ENCODE data around the gene PAQR4.

PAQR4 gene

GRCh38 chr16:3007059-3007956 lies 38.2 kb downstream of the PAQR4 start:
- DNase-seq (ENCODE audit: low read depth): no peak

- DNase-seq (ENCODE audit: low read depth): no peak
These were observed 39.0 kb downstream of the PAQR4 start for GRCh38 chr16:3007957-3008689.

GRCh38 chr16:3008690-3009037 lies 39.5 kb downstream of the PAQR4 start:
- DNase-seq (ENCODE audit: low read depth): no peak

GRCh38 chr16:3009568-3010390 lies 40.6 kb downstream of the PAQR4 start:
- DNase-seq (ENCODE audit: low read depth): no peak

- no peak for DNase-seq (ENCODE audit: low read depth)
These were observed 41.4 kb downstream of the PAQR4 start for GRCh38 chr16:3010510-3010909.

GRCh38 chr16:3012246-3012645 lies 43.1 kb downstream of the PAQR4 start:
- no peak for DNase-seq (ENCODE audit: low read depth)

- no peak for DNase-seq (ENCODE audit: low read depth)
These were observed 43.8 kb downstream of the PAQR4 start, which contains the start of gene CLDN9 for GRCh38 chr16:3012828-3013420. Gene CLDN9, plus strand, starts transcription at chr16:3012923. Its CDS starts 440 bp downstream, at chr16:3013363.

GRCh38 chr16:3013491-3013951 lies 44.4 kb downstream of the PAQR4 start:
- DNase-seq (ENCODE audit: low read depth): no peak

- no peak for DNase-seq (ENCODE audit: low read depth)
These were observed 45.0 kb downstream of the PAQR4 start for GRCh38 chr16:3013998-3014690.

GRCh38 chr16:3014971-3015370 lies 45.8 kb downstream of the PAQR4 start:
- DNase-seq (ENCODE audit: low read depth): no peak

- DNase-seq (ENCODE audit: low read depth): no peak
These were observed 46.8 kb downstream of the PAQR4 start for GRCh38 chr16:3015865-3016521.

- DNase-seq (ENCODE audit: low read depth): no peak
These were observed 48.2 kb downstream of the PAQR4 start for GRCh38 chr16:3017344-3017743.

- no peak for DNase-seq (ENCODE audit: low read depth)
These were observed 48.8 kb downstream of the PAQR4 start, which contains the start of gene CLDN6 for GRCh38 chr16:3017794-3018506. Gene CLDN6, minus strand, starts transcription at chr16:3018183. Its CDS starts 2,162 bp downstream, at chr16:3016021.

- no peak for DNase-seq (ENCODE audit: low read depth)
These were observed 50.6 kb downstream of the PAQR4 start for GRCh38 chr16:3019594-3020246.

GRCh38 chr16:3020247-3020603 lies 51.1 kb downstream of the PAQR4 start, which contains the start of gene TNFRSF12A:
Gene TNFRSF12A, plus strand, starts transcription at chr16:3020368. Its CDS starts 30 bp downstream, at chr16:3020398.
- no peak for DNase-seq (ENCODE audit: low read depth)

GRCh38 chr16:3020604-3021448 lies 51.7 kb downstream of the PAQR4 start:
- DNase-seq (ENCODE audit: low read depth): peak; percentile 48

- peak; percentile 79 for DNase-seq (ENCODE audit: low read depth)
These were observed 52.5 kb downstream of the PAQR4 start for GRCh38 chr16:3021449-3022207.
